Adrenal gland (tissue), 19 donors: ENCODE data around the gene IL15. TPM values are rescaled to one million over a fixed set of nuclear protein-coding genes. Genes with fewer than 3 reads are reported as not detected.
"Not testable (repeated sequence)": the region's sequence is repeated elsewhere in the genome, so short reads cannot be mapped to it uniquely, and the experiment has no call there.

ENCODE experiments used
- DNase-seq, 7 donors: peaks; one replicate each; pipeline ENCODE4 v3.0.0-alpha.2; 2019 to 2020
- H3K27ac ChIP-seq, 5 donors: fragments of 200-600 bp; sonication (generic) in 4 of 5; 1 replicate in 3 of 5; 2 replicates in 2 of 5; pipeline versions ENCODE4 v1.5.1 to v1.8.0; 2016 to 2020; ENCODE audit warnings: mild to moderate bottlenecking in 1 of 5
- H3K27me3 ChIP-seq: fragments of 200-600 bp; 2 replicates; pipeline ENCODE4 v1.8.0; 2021
- H3K36me3 ChIP-seq, 2 donors: fragments of 200-600 bp; replicated peaks in 1 of 2; 1 replicate in 1 of 2; 2 replicates in 1 of 2; pipeline versions ENCODE4 v1.5.1 to v1.8.0; 2018 to 2022
- H3K4me1 ChIP-seq, 2 donors: fragments of 200-600 bp; replicated peaks in 1 of 2; 1 replicate in 1 of 2; 2 replicates in 1 of 2; pipeline versions ENCODE4 v1.5.1 to v1.8.0; 2018 to 2021
- H3K4me3 ChIP-seq, 4 donors: fragments of 200-600 bp; sonication (generic) in 3 of 4; one replicate each; pipeline ENCODE4 v1.5.1; 2016 to 2018
- H3K9me3 ChIP-seq, 3 donors: fragments of 200-600 bp; sonication (generic) in 1 of 3; replicated peaks in 1 of 3; 1 replicate in 2 of 3; 2 replicates in 1 of 3; pipeline versions ENCODE4 v1.5.1 to v1.8.0; 2016 to 2021
- CTCF ChIP-seq, 6 experiments: fragments of 450-650 bp in 4 of 6; fragments of 200-600 bp in 2 of 6; sonication (generic) in 1 of 6; IDR thresholded peaks; 1 replicate in 5 of 6; 2 replicates in 1 of 6; pipeline versions ENCODE4 v1.5.1 to v1.8.0; 2016 to 2021; ENCODE audit warnings: antibody characterized with exemption in 6 of 6, mild to moderate bottlenecking in 2 of 6, moderate library complexity in 1 of 6
- POLR2A ChIP-seq, 2 donors: fragments of 450-650 bp; IDR thresholded peaks; one replicate each; pipeline ENCODE4 v1.6.1; 2017; ENCODE audit warnings: antibody characterized with exemption in 2 of 2, mild to moderate bottlenecking in 2 of 2, moderate library complexity in 1 of 2
- WGBS, 4 donors: extraction: QIAGEN DNeasy Blood & Tissue Kit in 2 of 4; methylation state at CpG; one replicate each; pipeline versions ENCODE4 v1.1.5 to v1.1.7; 2013 to 2017; 5-methylcytosine and 5-hydroxymethylcytosine counted together
- intact Hi-C, 2 donors: fragments of 100-400 bp; cut with DNase I; formaldehyde crosslinking; loops; one replicate each; pipeline versions ENCODE4 v1.14.1 to v1.15.0; 2022 to 2023
- long read RNA-seq, 10 donors: library from polyadenylated mRNA in 3 of 10; unstranded in 2 of 10; stranded (forward) in 1 of 10; transcript quantifications; one replicate each; pipeline ENCODE4 v2.0.0 and lab custom pipeline, GENCODE V29; 2021 to 2026
- polyA plus RNA-seq, 3 donors: library from polyadenylated mRNA; stranded (reverse); fragments of 200-250 nt in 2 of 3; fragments of 350-450 nt in 1 of 3; fragmentation: Illumina TruSeq in 1 of 3; extraction: RNeasy Lipid Tissue Mini Kit (QIAGEN cat#74804) in 1 of 3; gene quantifications; one replicate each; pipeline ENCODE4 v1.2.3, GENCODE V29; 2013 to 2014
- total RNA-seq, 9 donors: library from RNA; depleted of rRNA in 4 of 9; stranded (reverse); fragments of >200 nt in 4 of 9; fragments of 120-200 nt in 1 of 9; fragmentation: NEBNext Ultra II Directional in 1 of 9; extraction: Animal tissue kit (Norgen Biotek cat#: 25700) in 1 of 9; gene quantifications; one replicate each; pipeline versions ENCODE4 v1.1.0 to v1.2.4, GENCODE V29; 2013 to 2023
- donor health status: healthy with polysubstance abuse.
- donor health status: Bipolar disorder and iron deficiency.
- donor health status: DM: yes; HTN: yes; CAD: no.
- donor health status: DM: no; HTN: no; CAD: no.
- donor health status: DM: no; HTN: no; CAD: no.
- donor health status: DM: yes; HTN: yes; CAD: no.

Gene IL15, protein sequence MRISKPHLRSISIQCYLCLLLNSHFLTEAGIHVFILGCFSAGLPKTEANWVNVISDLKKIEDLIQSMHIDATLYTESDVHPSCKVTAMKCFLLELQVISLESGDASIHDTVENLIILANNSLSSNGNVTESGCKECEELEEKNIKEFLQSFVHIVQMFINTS
- total RNA-seq (1 to 10 TPM in 8 of 9 donors, under 1 TPM in 1; 0.94 to 6.5 (median 2.8) TPM), polyA plus RNA-seq (1 to 10 TPM; 2.9 to 8.9 (median 8.2) TPM)
- long read RNA-seq, donor 1, result 0 reads
- long read RNA-seq, donor 2, result 0 reads
- long read RNA-seq, donor 3, result 0 reads
- long read RNA-seq, donor 4, partial matches to known transcripts, result 0 of 4 reads
- long read RNA-seq, donor 4, other reads (novel, unspliced or antisense), result 3 of 4 reads
- long read RNA-seq, donor 5, partial matches to known transcripts, result 0 of 5 reads
- long read RNA-seq, donor 5, other reads (novel, unspliced or antisense), result 3 of 5 reads
- long read RNA-seq, donor 6, partial matches to known transcripts, result 0 of 2 reads
- long read RNA-seq, donor 6, other reads (novel, unspliced or antisense), result 2 of 2 reads
- long read RNA-seq, donor 7, result 0 reads
- long read RNA-seq, donor 8, partial matches to known transcripts, result 0 of 1 reads
- long read RNA-seq, donor 8, other reads (novel, unspliced or antisense), result 0 of 1 reads
- long read RNA-seq, donor 9, result 0 reads
- long read RNA-seq, donor 10, result 0 reads

- intact Hi-C loops, result no loop called here
- Histone ChIP-seq H3K36me3 (no peaks in the 10 kb centered on the region), H3K27me3 (no peaks in the 10 kb centered on the region), H3K4me3 (peak within 1 kb of the TSS; percentile 49 to 95 (median 78)), H3K9me3 (no peaks in the 10 kb centered on the region), H3K27ac (peak within 1 kb of the TSS in 4 of 5 donors; percentile 50 to 85 (median 80)), H3K4me1 (peaks cover 0 to 11% of the 10 kb centered on the region in 2 donors)
- DNase-seq, result peak; percentile 54 to 78 (median 69)
- WGBS, 4 donors, result 0 to 2% (median 1%) methylated on average over 6 to 43 of the region's 43 CpGs
- TF ChIP-seq POLR2A (IDR thresholded peaks at IDR 0.05), result no peak
- peak in 2 of 6 experiments; percentile 8 to 14 for TF ChIP-seq CTCF (IDR thresholded peaks at IDR 0.05)
These were observed at the start of gene IL15 for GRCh38 chr4:141636082-141636770. Gene IL15 (plus strand): TSS chr4:141636583. CDS start chr4:141719465, 82,882 bp downstream.

DNA sequence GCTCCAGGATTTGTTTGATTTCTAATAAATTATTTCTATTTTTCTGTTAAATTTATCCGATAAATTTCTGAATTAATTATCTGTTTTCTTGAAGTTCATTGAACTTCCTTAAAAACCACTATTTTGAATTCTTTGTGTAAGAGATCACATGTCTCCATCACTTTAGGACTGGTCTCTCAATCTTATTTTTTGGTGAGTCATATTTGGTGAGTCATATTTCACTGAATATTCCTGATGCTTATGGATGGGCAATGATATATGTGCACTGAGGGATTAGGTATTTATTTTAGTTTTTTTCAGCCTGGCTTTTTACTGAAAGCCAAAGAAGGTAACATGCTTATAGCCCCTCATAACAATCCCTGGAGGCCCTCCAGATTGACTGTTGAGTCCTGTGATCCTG lies 48.5 kb upstream of the IL15 start:
- no peaks in the 10 kb centered on the region for H3K27me3 ChIP-seq
- no peak for DNase-seq
- WGBS, 4 donors, result 97 to 99% (median 98%) methylated on average over 1 of the region's 1 CpG
- TF ChIP-seq CTCF (IDR thresholded peaks at IDR 0.05) (no peak), POLR2A (IDR thresholded peaks at IDR 0.05) (no peak)
- intact Hi-C loops, result no loop called here
- no peak overlapping the region for H3K27ac ChIP-seq
- peaks cover 0 to 9% (median 4%) of the 10 kb centered on the region in 3 donors for H3K9me3 ChIP-seq
- no peak overlapping the region for H3K4me3 ChIP-seq
- no peaks in the 10 kb centered on the region for H3K36me3 ChIP-seq
- no peaks in the 10 kb centered on the region for H3K4me1 ChIP-seq

GRCh38 chr4:141595531-141595930 lies 40.9 kb upstream of the IL15 start:
- no peak for DNase-seq
- Histone ChIP-seq H3K9me3 (no peaks in the 10 kb centered on the region), H3K27me3 (no peaks in the 10 kb centered on the region), H3K36me3 (no peaks in the 10 kb centered on the region), H3K27ac (no peak overlapping the region), H3K4me3 (no peak overlapping the region), H3K4me1 (no peaks in the 10 kb centered on the region)
- TF ChIP-seq POLR2A (IDR thresholded peaks at IDR 0.05) (no peak), CTCF (IDR thresholded peaks at IDR 0.05) (no peak)
- intact Hi-C loops, result no loop called here

GRCh38 chr4:141599853-141600252 lies 36.5 kb upstream of the IL15 start:
- no peaks in the 10 kb centered on the region for H3K4me1 ChIP-seq
- H3K9me3 ChIP-seq, result no peaks in the 10 kb centered on the region
- H3K36me3 ChIP-seq, result no peaks in the 10 kb centered on the region
- no peak overlapping the region for H3K4me3 ChIP-seq
- WGBS, 4 donors, result 64 to 77% (median 77%) methylated on average over 3 of the region's 3 CpGs
- DNase-seq, result no peak
- TF ChIP-seq POLR2A (IDR thresholded peaks at IDR 0.05) (no peak), CTCF (IDR thresholded peaks at IDR 0.05) (no peak)
- no peaks in the 10 kb centered on the region for H3K27me3 ChIP-seq
- intact Hi-C loops, result no loop called here
- no peak overlapping the region for H3K27ac ChIP-seq

- WGBS, 4 donors, result 65 to 86% (median 72%) methylated on average over 11 of the region's 11 CpGs
- H3K9me3 ChIP-seq, DNase-seq, H3K27ac ChIP-seq, H3K4me1 ChIP-seq, H3K4me3 ChIP-seq, H3K36me3 ChIP-seq, H3K27me3 ChIP-seq, intact Hi-C loops: not testable (repeated sequence)
These were observed 31.7 kb upstream of the IL15 start for GRCh38 chr4:141604683-141605082.
